Left lung (tissue), 10 donors: ENCODE measurements around the gene TRAF7. TPM values are rescaled to one million over a fixed set of nuclear protein-coding genes. Genes with fewer than 3 reads are reported as not detected.

Source experiments
- ATAC-seq: fragments of 200-7000 bp; cut with Tn5 transposase; one replicate; pipeline ENCODE4 v1.9.1; 2020; ENCODE audit warnings: moderate library complexity
- DNase-seq, 4 donors: peaks; one replicate each; pipeline ENCODE4 v3.0.0-alpha.2; 2013 to 2020
- H3K27ac ChIP-seq, 2 donors: fragments of 200-600 bp; sonication (generic) in 1 of 2; one replicate each; pipeline versions ENCODE4 v1.5.0 to v1.8.0; 2020 to 2021
- H3K27me3 ChIP-seq, 2 donors: fragments of 200-600 bp; sonication (generic) in 1 of 2; one replicate each; pipeline versions ENCODE4 v1.5.0 to v1.8.0; 2020 to 2021
- H3K36me3 ChIP-seq, 2 donors: fragments of 200-600 bp; sonication (generic) in 1 of 2; one replicate each; pipeline versions ENCODE4 v1.5.0 to v1.8.0; 2020 to 2021
- H3K4me1 ChIP-seq, 2 donors: fragments of 200-600 bp; one replicate each; pipeline ENCODE4 v1.8.0; 2021
- H3K4me3 ChIP-seq, 2 donors: fragments of 200-600 bp; sonication (generic) in 1 of 2; one replicate each; pipeline versions ENCODE4 v1.5.0 to v1.8.0; 2020 to 2021; ENCODE audit warnings: mild to moderate bottlenecking in 1 of 2
- H3K9me3 ChIP-seq, 2 donors: fragments of 200-600 bp; sonication (generic) in 1 of 2; one replicate each; pipeline versions ENCODE4 v1.5.0 to v1.8.0; 2020 to 2021
- intact Hi-C, 2 donors: fragments of 100-400 bp; cut with DNase I; formaldehyde crosslinking; loops; one replicate each; pipeline versions ENCODE4 v1.11.2 to v1.14.2; 2022
- polyA plus RNA-seq, 6 donors: library from polyadenylated mRNA; unstranded; fragments of 120-200 nt; gene quantifications; one replicate each; pipeline ENCODE4 v1.2.1, GENCODE V29; 2013; ENCODE audit not compliant: insufficient read length in 6 of 6
- total RNA-seq, 2 donors: library from RNA; stranded (reverse); fragmentation: NEBNext Ultra II Directional; extraction: Animal tissue kit (Norgen Biotek cat#: 25700); gene quantifications; one replicate each; pipeline ENCODE4 v1.2.1, GENCODE V29; 2021
- TF ChIP-seq, protein P1 (sequence below), 2 donors: fragments of 200-600 bp; sonication (generic) in 1 of 2; IDR thresholded peaks; one replicate each; pipeline versions ENCODE4 v1.5.0 to v1.8.0; 2021; ENCODE audit warnings: antibody characterized with exemption in 2 of 2
- donor health status: DM: no; HTN: yes; CAD: no.
- donor health status: DM: no; HTN: no; CAD: no.

Gene TRAF7
- total and polyA plus RNA-seq, 8 donors: 48.6 to 88.1 (median 55.0) TPM

- Histone ChIP-seq H3K4me3 (peak overlapping the region; percentile 22 to 30), H3K27ac (no peak overlapping the region), H3K9me3 (no peaks in the 10 kb centered on the region), H3K27me3 (peaks cover 0 to 26% of the 10 kb centered on the region in 2 donors), H3K36me3 (peaks cover 0 to 22% of the 10 kb centered on the region in 2 donors), H3K4me1 (peaks cover 44 to 57% of the 10 kb centered on the region in 2 donors)
- no peak for DNase-seq
- intact Hi-C loops: no loop called here
- TF ChIP-seq, protein P1, sequence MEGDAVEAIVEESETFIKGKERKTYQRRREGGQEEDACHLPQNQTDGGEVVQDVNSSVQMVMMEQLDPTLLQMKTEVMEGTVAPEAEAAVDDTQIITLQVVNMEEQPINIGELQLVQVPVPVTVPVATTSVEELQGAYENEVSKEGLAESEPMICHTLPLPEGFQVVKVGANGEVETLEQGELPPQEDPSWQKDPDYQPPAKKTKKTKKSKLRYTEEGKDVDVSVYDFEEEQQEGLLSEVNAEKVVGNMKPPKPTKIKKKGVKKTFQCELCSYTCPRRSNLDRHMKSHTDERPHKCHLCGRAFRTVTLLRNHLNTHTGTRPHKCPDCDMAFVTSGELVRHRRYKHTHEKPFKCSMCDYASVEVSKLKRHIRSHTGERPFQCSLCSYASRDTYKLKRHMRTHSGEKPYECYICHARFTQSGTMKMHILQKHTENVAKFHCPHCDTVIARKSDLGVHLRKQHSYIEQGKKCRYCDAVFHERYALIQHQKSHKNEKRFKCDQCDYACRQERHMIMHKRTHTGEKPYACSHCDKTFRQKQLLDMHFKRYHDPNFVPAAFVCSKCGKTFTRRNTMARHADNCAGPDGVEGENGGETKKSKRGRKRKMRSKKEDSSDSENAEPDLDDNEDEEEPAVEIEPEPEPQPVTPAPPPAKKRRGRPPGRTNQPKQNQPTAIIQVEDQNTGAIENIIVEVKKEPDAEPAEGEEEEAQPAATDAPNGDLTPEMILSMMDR (IDR thresholded peaks at IDR 0.05): no peak
- no peak for ATAC-seq
These were observed 6.6 kb upstream of the TRAF7 start for GRCh38 chr16:2148714-2149629.

GRCh38 chr16:2149630-2150417 is 5.8 kb upstream of the TRAF7 start:
- H3K4me3 ChIP-seq: peak overlapping the region in 1 of 2 donors; percentile 30
- intact Hi-C loops: loop anchor here in 1 of 2 donors (5.0 kb wide), 1 partner anchor 128 kb away; no protein-coding TSS in a partner anchor
- ATAC-seq: no peak
- H3K4me1 ChIP-seq: peaks cover 48 to 65% of the 10 kb centered on the region in 2 donors
- no peaks in the 10 kb centered on the region for H3K9me3 ChIP-seq
- H3K27ac ChIP-seq: no peak overlapping the region
- peak in 1 of 4 donors; percentile 66 for DNase-seq
- TF ChIP-seq, protein P1 (IDR thresholded peaks at IDR 0.05): no peak
- H3K36me3 ChIP-seq: peaks cover 0 to 24% of the 10 kb centered on the region in 2 donors
- H3K27me3 ChIP-seq: peaks cover 0 to 26% of the 10 kb centered on the region in 2 donors

- ATAC-seq: no peak
- DNase-seq: peak in 1 of 4 donors; percentile 65
- Histone ChIP-seq H3K9me3 (no peaks in the 10 kb centered on the region), H3K27ac (no peak overlapping the region), H3K27me3 (peaks cover 0 to 26% of the 10 kb centered on the region in 2 donors), H3K36me3 (peaks cover 0 to 24% of the 10 kb centered on the region in 2 donors), H3K4me1 (peaks cover 48 to 65% of the 10 kb centered on the region in 2 donors), H3K4me3 (no peak overlapping the region)
- intact Hi-C loops: loop anchor here in 1 of 2 donors (5.0 kb wide), 1 partner anchor 128 kb away; no protein-coding TSS in a partner anchor
- TF ChIP-seq, protein P1 (IDR thresholded peaks at IDR 0.05): no peak
These were observed 5.0 kb upstream of the TRAF7 start for GRCh38 chr16:2150418-2151187.

DNA sequence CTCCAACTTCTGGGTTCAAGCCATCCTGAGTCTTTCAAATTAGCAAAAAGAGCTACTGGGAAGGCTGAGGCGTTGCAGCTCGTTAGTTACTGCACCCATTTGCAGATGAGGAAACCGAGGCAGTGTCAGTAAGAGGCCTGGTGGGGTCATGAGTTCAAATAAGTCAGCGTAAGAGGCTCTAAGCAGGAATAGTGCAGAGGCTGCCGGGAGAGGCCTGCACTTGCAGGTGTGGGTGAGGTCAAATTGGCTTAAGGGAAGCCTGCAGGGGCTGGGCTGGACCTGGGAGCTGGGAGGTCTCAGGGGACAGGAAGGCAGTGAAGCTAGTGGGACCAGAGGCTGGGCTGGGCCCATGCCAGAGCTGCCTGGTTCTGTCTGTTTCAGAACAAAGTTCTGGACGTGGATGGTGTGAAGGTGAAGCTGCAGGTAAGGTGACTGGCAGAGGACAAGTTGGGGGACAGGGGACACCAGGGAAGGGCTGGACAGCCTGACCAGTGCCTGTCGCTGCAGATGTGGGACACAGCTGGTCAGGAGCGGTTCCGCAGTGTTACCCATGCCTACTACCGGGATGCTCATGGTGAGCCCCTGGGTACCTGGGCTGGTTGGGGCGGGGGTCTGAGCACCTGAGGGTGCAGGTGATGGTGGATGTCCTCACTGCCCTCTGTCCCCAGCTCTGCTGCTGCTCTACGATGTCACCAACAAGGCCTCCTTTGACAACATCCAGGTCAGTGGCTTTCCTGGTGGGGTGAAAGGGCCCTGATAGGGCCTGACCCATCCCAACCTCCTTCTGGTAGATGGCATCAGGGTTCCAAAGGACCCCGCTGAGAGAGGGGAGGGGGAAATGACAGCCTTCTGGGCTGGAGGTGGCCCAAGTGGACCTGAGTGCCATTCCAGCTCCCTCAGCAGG is 4.1 kb upstream of the TRAF7 start:
- TF ChIP-seq, protein P1 (IDR thresholded peaks at IDR 0.05): no peak
- Histone ChIP-seq H3K4me3 (peak overlapping the region in 1 of 2 donors; percentile 81), H3K36me3 (peaks cover 0 to 24% of the 10 kb centered on the region in 2 donors), H3K27me3 (peaks cover 0 to 26% of the 10 kb centered on the region in 2 donors), H3K4me1 (peaks cover 48 to 70% of the 10 kb centered on the region in 2 donors), H3K9me3 (no peaks in the 10 kb centered on the region), H3K27ac (no peak overlapping the region)
- no peak for DNase-seq
- intact Hi-C loops: loop anchor here in 1 of 2 donors (5.0 kb wide), 1 partner anchor 129 kb away; no protein-coding TSS in a partner anchor
- no peak for ATAC-seq
